Body of pancreas (tissue), 4 donors: ENCODE data around the gene EPB42.

Source experiments
- CTCF ChIP-seq, 7 experiments: fragments of 450-650 bp in 4 of 7; fragments of 200-600 bp in 3 of 7; sonication (generic) in 3 of 7; IDR thresholded peaks; one replicate each; pipeline ENCODE4 v1.5.1; 2016 to 2019; ENCODE audit warnings: antibody characterized with exemption in 7 of 7
- POLR2A ChIP-seq, 3 donors: fragments of 450-650 bp; IDR thresholded peaks; one replicate each; pipeline ENCODE4 v1.6.1; 2016; ENCODE audit warnings: antibody characterized with exemption in 3 of 3, mild to moderate bottlenecking in 2 of 3

GRCh38 chr15:43221422-43221821, 604 bp upstream of the EPB42 start:
- TF ChIP-seq CTCF (IDR thresholded peaks at IDR 0.05): no peak
- no peak for TF ChIP-seq POLR2A (IDR thresholded peaks at IDR 0.05)
